ENCODE data around the gene CILP2.

The CILP2 gene

GRCh38 chr19:19547674-19548336, 9.7 kb downstream of the CILP2 start:
- TF ChIP-seq CTCF (IDR thresholded peaks at IDR 0.05; ENCODE audit: insufficient read depth, low read depth, low read length, missing control alignments): no peak
- DNase-seq (ENCODE audit: low read depth): no peak
- no peak overlapping the region for H3K4me3 ChIP-seq (ENCODE audit: low read depth, low read length)

- H3K4me3 ChIP-seq (ENCODE audit: low read depth, low read length): no peak overlapping the region
- DNase-seq (ENCODE audit: low read depth): no peak
- TF ChIP-seq CTCF (IDR thresholded peaks at IDR 0.05; ENCODE audit: insufficient read depth, low read depth, low read length, missing control alignments): no peak
These were observed 11.1 kb downstream of the CILP2 start for GRCh38 chr19:19548915-19549759.

- no peak for DNase-seq (ENCODE audit: low read depth)
- H3K4me3 ChIP-seq (ENCODE audit: low read depth, low read length): no peak overlapping the region
- no peak for TF ChIP-seq CTCF (IDR thresholded peaks at IDR 0.05; ENCODE audit: insufficient read depth, low read depth, low read length, missing control alignments)
These were observed 11.9 kb downstream of the CILP2 start for GRCh38 chr19:19549804-19550464.

GRCh38 chr19:19550485-19550929, 12.4 kb downstream of the CILP2 start:
- DNase-seq (ENCODE audit: low read depth): no peak
- no peak for TF ChIP-seq CTCF (IDR thresholded peaks at IDR 0.05; ENCODE audit: insufficient read depth, low read depth, low read length, missing control alignments)
- no peak overlapping the region for H3K4me3 ChIP-seq (ENCODE audit: low read depth, low read length)

GRCh38 chr19:19550972-19551852, 13.1 kb downstream of the CILP2 start:
- no peak overlapping the region for H3K4me3 ChIP-seq (ENCODE audit: low read depth, low read length)
- no peak for TF ChIP-seq CTCF (IDR thresholded peaks at IDR 0.05; ENCODE audit: insufficient read depth, low read depth, low read length, missing control alignments)
- no peak for DNase-seq (ENCODE audit: low read depth)

GRCh38 chr19:19551853-19552192, 13.8 kb downstream of the CILP2 start:
- no peak overlapping the region for H3K4me3 ChIP-seq (ENCODE audit: low read depth, low read length)
- no peak for TF ChIP-seq CTCF (IDR thresholded peaks at IDR 0.05; ENCODE audit: insufficient read depth, low read depth, low read length, missing control alignments)
- DNase-seq (ENCODE audit: low read depth): no peak

Measured in GM12865 (cell line).